Vagina (tissue), 2 donors: ENCODE results near the gene GNGT2. TPM values are rescaled to one million over a fixed set of nuclear protein-coding genes. Genes with fewer than 3 reads are reported as not detected.

Experiments used
- DNase-seq, 2 donors: peaks; one replicate each; pipeline ENCODE4 v3.0.0-alpha.2; 2017; ENCODE audit errors: extremely low spot score in 2 of 2
- H3K27ac ChIP-seq: fragments of 200-600 bp; sonication (generic); one replicate; pipeline ENCODE4 v1.5.1; 2019
- H3K27me3 ChIP-seq: fragments of 200-600 bp; sonication (generic); one replicate; pipeline ENCODE4 v1.5.1; 2019
- H3K36me3 ChIP-seq, 2 donors: fragments of 200-600 bp; sonication (generic); one replicate each; pipeline ENCODE4 v1.5.1; 2017 to 2019
- H3K4me1 ChIP-seq: fragments of 200-600 bp; sonication (generic); one replicate; pipeline ENCODE4 v1.5.1; 2019
- H3K4me3 ChIP-seq, 2 donors: fragments of 200-600 bp; sonication (generic); 1 replicate in 1 of 2; 2 replicates in 1 of 2; pipeline ENCODE4 v1.5.1; 2016 to 2019
- H3K9me3 ChIP-seq: fragments of 200-600 bp; sonication (generic); one replicate; pipeline ENCODE4 v1.5.1; 2019
- POLR2A ChIP-seq, 2 donors: fragments of 450-650 bp; IDR thresholded peaks; one replicate each; pipeline ENCODE4 v1.6.1; 2017; ENCODE audit warnings: antibody characterized with exemption in 2 of 2, mild to moderate bottlenecking in 2 of 2, moderate library complexity in 2 of 2
- POLR2AphosphoS5 ChIP-seq, 2 donors: sonication (generic); formaldehyde crosslinking; IDR thresholded peaks; one replicate each; pipeline ENCODE4 v1.9.0; 2017; ENCODE audit warnings: antibody characterized with exemption in 2 of 2, mild to moderate bottlenecking in 2 of 2, low read depth in 1 of 2; ENCODE audit not compliant: insufficient read depth in 1 of 2
- intact Hi-C: fragments of 100-400 bp; cut with DNase I; formaldehyde crosslinking; loops from one replicate; pipeline ENCODE4 v1.15.1; 2023
- total RNA-seq: library from RNA; depleted of rRNA; stranded (reverse); fragments of >200 nt; gene quantifications from one replicate; pipeline ENCODE4 v1.2.3, GENCODE V29; 2016
- TF ChIP-seq, protein P1 (sequence below), 3 experiments: fragments of 450-650 bp in 2 of 3; fragments of 200-600 bp in 1 of 3; sonication (generic) in 1 of 3; IDR thresholded peaks; one replicate each; pipeline ENCODE4 v1.5.1; 2017 to 2019; ENCODE audit warnings: antibody characterized with exemption in 3 of 3, mild to moderate bottlenecking in 2 of 3, moderate library complexity in 2 of 3

GNGT2 gene
- total RNA-seq, 1 donor from 2014 or later = 6.6 TPM

DNA sequence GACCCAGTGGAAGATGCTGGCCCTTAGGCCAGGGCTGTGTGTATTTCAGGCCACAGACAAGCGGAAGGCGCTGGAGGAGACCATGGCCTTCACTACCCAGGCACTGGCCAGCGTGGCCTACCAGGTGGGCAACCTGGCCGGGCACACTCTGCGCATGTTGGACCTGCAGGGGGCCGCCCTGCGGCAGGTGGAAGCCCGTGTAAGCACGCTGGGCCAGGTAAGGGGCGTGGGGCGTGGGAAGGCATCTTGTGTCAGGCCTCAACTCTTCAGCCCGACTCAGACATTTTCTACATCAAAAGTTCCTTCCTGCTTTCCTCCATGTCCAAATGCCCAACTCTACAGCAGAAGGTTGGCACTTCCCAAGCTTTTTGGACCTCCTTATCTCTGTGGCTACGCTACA, 6.1 kb upstream of the GNGT2 start:
- H3K27ac ChIP-seq = peak overlapping the region; percentile 0
- DNase-seq = no peak
- TF ChIP-seq POLR2A (IDR thresholded peaks at IDR 0.05) (no peak), POLR2AphosphoS5 (IDR thresholded peaks at IDR 0.05; ENCODE audit: insufficient read depth in 1 of 2, low read depth in 1 of 2) (no peak)
- TF ChIP-seq, protein P1, sequence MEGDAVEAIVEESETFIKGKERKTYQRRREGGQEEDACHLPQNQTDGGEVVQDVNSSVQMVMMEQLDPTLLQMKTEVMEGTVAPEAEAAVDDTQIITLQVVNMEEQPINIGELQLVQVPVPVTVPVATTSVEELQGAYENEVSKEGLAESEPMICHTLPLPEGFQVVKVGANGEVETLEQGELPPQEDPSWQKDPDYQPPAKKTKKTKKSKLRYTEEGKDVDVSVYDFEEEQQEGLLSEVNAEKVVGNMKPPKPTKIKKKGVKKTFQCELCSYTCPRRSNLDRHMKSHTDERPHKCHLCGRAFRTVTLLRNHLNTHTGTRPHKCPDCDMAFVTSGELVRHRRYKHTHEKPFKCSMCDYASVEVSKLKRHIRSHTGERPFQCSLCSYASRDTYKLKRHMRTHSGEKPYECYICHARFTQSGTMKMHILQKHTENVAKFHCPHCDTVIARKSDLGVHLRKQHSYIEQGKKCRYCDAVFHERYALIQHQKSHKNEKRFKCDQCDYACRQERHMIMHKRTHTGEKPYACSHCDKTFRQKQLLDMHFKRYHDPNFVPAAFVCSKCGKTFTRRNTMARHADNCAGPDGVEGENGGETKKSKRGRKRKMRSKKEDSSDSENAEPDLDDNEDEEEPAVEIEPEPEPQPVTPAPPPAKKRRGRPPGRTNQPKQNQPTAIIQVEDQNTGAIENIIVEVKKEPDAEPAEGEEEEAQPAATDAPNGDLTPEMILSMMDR (IDR thresholded peaks at IDR 0.05) = no peak
- no peaks in the 10 kb centered on the region for H3K36me3 ChIP-seq
- no peaks in the 10 kb centered on the region for H3K9me3 ChIP-seq
- peaks cover 27% of the 10 kb centered on the region for H3K4me1 ChIP-seq
- no peaks in the 10 kb centered on the region for H3K27me3 ChIP-seq
- intact Hi-C loops = no loop called here
- no peak overlapping the region for H3K4me3 ChIP-seq

DNA sequence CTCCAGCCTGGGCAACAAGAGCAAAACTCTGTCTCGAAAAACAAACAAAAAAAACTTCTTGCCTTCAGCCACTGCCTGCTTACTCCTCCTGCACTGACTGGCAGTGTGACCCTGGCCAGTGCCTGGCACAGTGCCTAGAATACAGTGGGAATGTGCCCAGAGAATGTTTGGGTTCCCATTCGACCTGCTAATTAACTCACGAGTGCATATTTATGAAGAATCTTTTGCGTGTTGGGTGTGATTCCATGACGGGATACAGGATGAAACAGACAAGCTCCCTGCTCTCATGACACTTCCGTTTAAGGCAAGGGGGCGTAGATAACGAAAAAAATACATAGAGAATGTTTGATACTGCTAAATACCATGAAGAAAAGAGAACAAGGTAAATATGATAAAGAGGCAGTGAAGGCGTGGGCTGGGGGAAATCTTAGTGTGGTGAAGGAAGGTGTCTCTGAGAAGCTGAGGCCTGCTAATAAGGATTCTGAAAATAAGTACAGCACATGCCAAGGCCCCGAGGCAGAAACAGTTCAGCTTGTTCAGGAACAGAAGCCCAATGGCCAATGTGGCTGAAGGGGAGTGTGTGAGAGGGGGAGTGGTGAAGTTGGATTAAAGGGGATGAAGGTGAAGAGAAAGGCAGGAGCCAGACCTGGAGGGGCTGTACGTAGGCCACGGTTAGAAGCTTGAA, 4.4 kb upstream of the GNGT2 start:
- Histone ChIP-seq H3K4me1 (peaks cover 32% of the 10 kb centered on the region), H3K27me3 (no peaks in the 10 kb centered on the region), H3K36me3 (no peaks in the 10 kb centered on the region), H3K4me3 (no peak overlapping the region), H3K27ac (peak overlapping the region; percentile 9), H3K9me3 (no peaks in the 10 kb centered on the region)
- DNase-seq = no peak
- intact Hi-C loops = no loop called here
- TF ChIP-seq POLR2A (IDR thresholded peaks at IDR 0.05) (no peak), POLR2AphosphoS5 (IDR thresholded peaks at IDR 0.05; ENCODE audit: insufficient read depth in 1 of 2, low read depth in 1 of 2) (peak in 1 of 2 donors; percentile 22)
- TF ChIP-seq, protein P1 (IDR thresholded peaks at IDR 0.05) = no peak

DNA sequence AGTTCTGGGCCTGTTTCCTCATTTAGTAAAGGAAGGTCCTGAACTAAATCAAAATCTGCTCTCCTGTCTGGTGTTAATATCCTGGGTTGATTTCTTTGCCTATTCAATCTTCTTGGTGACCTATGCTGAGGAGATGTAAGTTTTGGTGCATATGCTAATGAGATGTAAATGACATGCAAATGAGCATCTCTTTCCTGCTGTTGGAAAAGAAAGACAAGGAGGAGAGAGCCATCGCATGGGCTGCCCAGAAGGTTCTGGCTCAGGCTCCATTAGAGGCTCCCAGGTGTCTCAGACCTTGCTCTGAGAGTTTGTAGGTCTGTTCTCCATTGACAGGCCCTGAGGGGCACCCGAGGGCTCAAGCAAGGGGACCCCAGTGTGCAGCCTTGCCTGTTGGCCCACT, 3.5 kb upstream of the GNGT2 start:
- no peak for DNase-seq
- H3K27me3 ChIP-seq = no peaks in the 10 kb centered on the region
- H3K4me1 ChIP-seq = peaks cover 33% of the 10 kb centered on the region
- H3K36me3 ChIP-seq = no peaks in the 10 kb centered on the region
- H3K9me3 ChIP-seq = no peaks in the 10 kb centered on the region
- intact Hi-C loops = no loop called here
- H3K27ac ChIP-seq = peak overlapping the region; percentile 9
- no peak overlapping the region for H3K4me3 ChIP-seq
- no peak for TF ChIP-seq POLR2A (IDR thresholded peaks at IDR 0.05)
- TF ChIP-seq POLR2AphosphoS5 (IDR thresholded peaks at IDR 0.05; ENCODE audit: insufficient read depth in 1 of 2, low read depth in 1 of 2) = no peak
- TF ChIP-seq, protein P1 (IDR thresholded peaks at IDR 0.05) = no peak

DNA sequence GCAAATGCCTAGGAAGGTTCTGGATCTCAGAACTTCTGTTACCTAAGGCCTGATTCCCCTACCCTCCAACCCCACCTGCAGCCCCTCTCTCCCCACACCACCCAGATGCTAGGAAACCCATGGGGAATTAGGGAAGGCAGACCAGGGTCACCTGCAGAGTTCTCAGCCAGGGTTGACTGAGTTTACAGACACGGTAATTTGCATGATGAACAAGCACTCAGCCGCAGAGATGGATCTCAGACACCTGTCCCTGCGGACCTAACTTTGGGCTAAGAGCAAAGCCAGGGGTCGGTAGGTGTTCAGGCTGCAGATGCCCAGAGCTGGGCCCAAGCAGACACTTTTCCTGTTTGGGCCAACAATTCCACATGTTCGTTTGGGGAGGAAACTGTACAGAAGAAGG, 3.0 kb upstream of the GNGT2 start:
- no peak for DNase-seq
- Histone ChIP-seq H3K27ac (peak overlapping the region; percentile 9), H3K36me3 (no peaks in the 10 kb centered on the region), H3K4me3 (no peak overlapping the region), H3K9me3 (no peaks in the 10 kb centered on the region), H3K4me1 (peaks cover 33% of the 10 kb centered on the region), H3K27me3 (no peaks in the 10 kb centered on the region)
- intact Hi-C loops = no loop called here
- TF ChIP-seq, protein P1 (IDR thresholded peaks at IDR 0.05) = no peak
- TF ChIP-seq POLR2A (IDR thresholded peaks at IDR 0.05) (no peak), POLR2AphosphoS5 (IDR thresholded peaks at IDR 0.05; ENCODE audit: insufficient read depth in 1 of 2, low read depth in 1 of 2) (no peak)

DNA sequence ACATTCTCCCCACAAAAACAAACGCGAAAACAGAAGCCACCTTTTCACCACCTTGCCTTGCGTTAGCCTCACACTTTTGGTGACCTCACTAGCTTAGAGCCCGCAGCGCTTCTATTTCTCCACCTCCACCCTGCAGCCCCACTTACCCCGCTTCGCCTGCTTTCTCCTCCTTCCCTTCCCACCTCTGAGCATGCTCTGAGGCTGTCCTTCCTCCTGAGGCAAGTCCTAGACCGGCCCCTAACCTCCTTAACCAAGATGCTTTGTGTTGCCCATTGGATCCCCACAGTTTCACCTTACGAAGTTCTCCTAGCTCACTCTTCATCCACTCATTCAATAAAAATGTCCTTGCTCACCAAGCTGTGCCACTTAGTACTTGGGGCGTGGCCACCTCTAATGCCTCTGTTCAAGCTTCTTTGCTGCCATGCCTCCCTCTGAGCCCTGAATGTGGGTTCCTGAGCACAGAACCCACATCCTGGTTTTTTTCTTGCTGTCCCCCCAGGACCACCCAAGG, 1.3 kb downstream of the GNGT2 start:
- TF ChIP-seq POLR2AphosphoS5 (IDR thresholded peaks at IDR 0.05; ENCODE audit: insufficient read depth in 1 of 2, low read depth in 1 of 2) (no peak), POLR2A (IDR thresholded peaks at IDR 0.05) (no peak)
- TF ChIP-seq, protein P1 (IDR thresholded peaks at IDR 0.05) = no peak
- Histone ChIP-seq H3K4me3 (no peak overlapping the region), H3K9me3 (no peaks in the 10 kb centered on the region), H3K4me1 (peaks cover 14% of the 10 kb centered on the region), H3K27me3 (no peaks in the 10 kb centered on the region), H3K27ac (peak overlapping the region; percentile 68), H3K36me3 (no peaks in the 10 kb centered on the region)
- DNase-seq = no peak
- intact Hi-C loops = no loop called here
